NB4 (cell line): Measurements from ENCODE around the gene NCBP2L.

Experiments used
- CTCF ChIP-seq: IDR thresholded peaks from one replicate; pipeline ENCODE4 v1.5.1; 2012; ENCODE audit warnings: low read depth, low read length
- MAX ChIP-seq: IDR thresholded peaks from 2 replicates; pipeline ENCODE4 v1.6.1; 2011; ENCODE audit warnings: low read depth, low read length
- MYC ChIP-seq: IDR thresholded peaks from 2 replicates; pipeline ENCODE4 v1.6.1; 2011; ENCODE audit warnings: low read depth, low read length
- POLR2A ChIP-seq: IDR thresholded peaks from 2 replicates; pipeline ENCODE4 v1.6.1; 2011; ENCODE audit warnings: mild to moderate bottlenecking; ENCODE audit not compliant: insufficient read length; ENCODE audit errors: extremely low read depth

- TF ChIP-seq CTCF: no peak
- no peak for TF ChIP-seq POLR2A
- no peak for TF ChIP-seq MAX
- TF ChIP-seq MYC: no peak
These were observed 32.7 kb upstream of the NCBP2L start for GRCh38 chrX:107744868-107745267.
